Cardiac fibroblast (primary cell): Measurements from ENCODE around the gene MYH3.
A peak's percentile ranks its signal among the peaks of the same experiment; 100 is the strongest.
"Not testable (repeated sequence)": the region's sequence is repeated elsewhere in the genome, so short reads cannot be mapped to it uniquely, and the experiment has no call there.

Experiments used
- DNase-seq, 2 donors: peaks; one replicate each; pipeline versions ENCODE4 v3.0.0 to v3.0.0-alpha.2; 2010; ENCODE audit warnings: low read depth in 2 of 2
- H3K4me3 ChIP-seq, 2 donors: replicated peaks in 1 of 2; 1 replicate in 1 of 2; 2 replicates in 1 of 2; pipeline ENCODE4 v1.5.1; 2011; ENCODE audit warnings: low read depth in 2 of 2, low read length in 2 of 2, mild to moderate bottlenecking in 2 of 2, moderate library complexity in 1 of 2
- TF ChIP-seq, protein P1 (sequence below): IDR thresholded peaks from one replicate; pipeline ENCODE4 v1.5.1; 2011; ENCODE audit warnings: low read depth, mild to moderate bottlenecking, low read length, inconsistent platforms

The MYH3 gene

DNA sequence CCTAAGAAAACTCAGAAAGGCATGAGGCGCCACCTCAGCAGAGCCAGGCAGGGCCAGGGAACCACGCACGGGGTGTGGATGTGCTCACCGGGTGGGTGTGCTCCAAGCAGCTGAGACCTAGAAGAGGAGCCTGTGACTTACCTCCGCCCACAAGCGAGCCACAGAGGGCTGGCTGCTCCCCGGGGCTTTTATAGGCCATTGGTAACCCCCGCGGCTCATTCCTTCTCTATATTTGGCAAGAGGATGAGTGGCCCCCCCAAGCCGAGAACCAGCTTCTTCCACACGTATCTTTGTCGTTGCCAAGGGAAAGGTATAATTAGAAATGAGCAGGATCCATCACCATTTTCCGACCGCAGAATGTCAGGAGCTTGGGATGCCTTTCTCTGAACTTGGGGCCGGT is at the start of gene MYH3:
Gene MYH3 (minus strand): TSS at position 162 of the 400 bp plus-strand sequence. CDS start 2,245 bp downstream, outside the sequence.
- H3K4me3 ChIP-seq: no peak within 1 kb of the TSS
- DNase-seq: no peak
- TF ChIP-seq, protein P1, sequence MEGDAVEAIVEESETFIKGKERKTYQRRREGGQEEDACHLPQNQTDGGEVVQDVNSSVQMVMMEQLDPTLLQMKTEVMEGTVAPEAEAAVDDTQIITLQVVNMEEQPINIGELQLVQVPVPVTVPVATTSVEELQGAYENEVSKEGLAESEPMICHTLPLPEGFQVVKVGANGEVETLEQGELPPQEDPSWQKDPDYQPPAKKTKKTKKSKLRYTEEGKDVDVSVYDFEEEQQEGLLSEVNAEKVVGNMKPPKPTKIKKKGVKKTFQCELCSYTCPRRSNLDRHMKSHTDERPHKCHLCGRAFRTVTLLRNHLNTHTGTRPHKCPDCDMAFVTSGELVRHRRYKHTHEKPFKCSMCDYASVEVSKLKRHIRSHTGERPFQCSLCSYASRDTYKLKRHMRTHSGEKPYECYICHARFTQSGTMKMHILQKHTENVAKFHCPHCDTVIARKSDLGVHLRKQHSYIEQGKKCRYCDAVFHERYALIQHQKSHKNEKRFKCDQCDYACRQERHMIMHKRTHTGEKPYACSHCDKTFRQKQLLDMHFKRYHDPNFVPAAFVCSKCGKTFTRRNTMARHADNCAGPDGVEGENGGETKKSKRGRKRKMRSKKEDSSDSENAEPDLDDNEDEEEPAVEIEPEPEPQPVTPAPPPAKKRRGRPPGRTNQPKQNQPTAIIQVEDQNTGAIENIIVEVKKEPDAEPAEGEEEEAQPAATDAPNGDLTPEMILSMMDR: no peak

DNA sequence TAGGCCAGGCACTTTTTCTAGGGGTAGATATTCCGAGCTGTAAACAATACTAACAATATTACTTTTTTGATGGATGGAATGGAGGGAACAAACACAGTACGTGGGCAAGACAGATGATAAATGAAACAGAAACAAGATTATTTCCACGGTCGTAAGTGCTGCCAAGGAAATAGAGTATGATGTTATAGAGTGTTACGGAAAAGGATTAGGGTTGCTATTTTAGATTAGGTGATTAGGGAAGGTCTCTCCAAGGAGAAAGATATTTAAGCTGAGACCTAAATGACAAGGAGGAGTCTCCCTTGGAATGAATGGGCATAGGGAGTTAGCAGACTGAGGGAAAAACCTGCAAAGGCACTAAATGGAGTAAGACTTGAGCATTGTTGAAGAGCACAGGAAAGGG is 48.6 kb upstream of the MYH3 start:
- no peak overlapping the region for H3K4me3 ChIP-seq
- DNase-seq: no peak
- TF ChIP-seq, protein P1: no peak

DNA sequence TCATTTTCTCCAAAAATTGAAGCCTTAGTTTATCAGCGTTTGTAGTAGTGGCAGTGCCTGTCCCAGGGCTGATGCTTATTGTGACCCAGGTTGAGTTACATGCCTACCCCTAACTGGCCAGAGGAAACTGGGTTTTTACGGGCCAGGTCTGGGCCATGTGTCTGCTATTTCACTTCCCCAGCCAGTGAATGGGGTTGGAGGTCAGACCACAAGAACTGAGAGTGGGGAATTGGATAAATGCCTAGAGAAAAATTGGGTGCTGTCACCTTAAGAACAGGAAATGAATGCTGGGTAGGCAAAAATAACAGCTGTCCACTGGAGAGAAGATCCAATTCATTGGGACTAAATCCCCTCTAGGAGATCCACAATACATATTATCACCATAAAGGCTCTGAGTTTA is 45.5 kb upstream of the MYH3 start:
- no peak overlapping the region for H3K4me3 ChIP-seq
- peak; percentile 55 to 67 for DNase-seq
- TF ChIP-seq, protein P1: no peak

DNA sequence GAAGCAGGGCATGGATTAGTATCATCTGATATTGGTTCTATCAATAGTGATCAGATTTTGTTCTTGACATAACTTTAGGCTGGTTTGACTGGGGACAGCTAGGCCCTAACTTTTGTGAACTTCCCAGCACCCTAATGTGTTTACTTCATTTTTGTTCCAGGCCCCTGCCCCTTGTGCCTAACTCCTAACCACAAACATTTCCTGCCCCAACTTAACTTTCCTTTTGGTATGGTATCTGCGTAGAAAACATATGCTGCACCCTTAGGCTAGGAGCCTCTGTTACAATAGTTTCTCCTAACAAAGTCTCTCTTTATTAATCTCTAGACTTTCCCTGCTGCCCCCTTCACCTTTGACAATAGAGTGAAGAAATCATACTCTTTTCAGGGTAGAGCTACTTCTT is 42.7 kb upstream of the MYH3 start:
- H3K4me3 ChIP-seq: no peak overlapping the region
- DNase-seq: peak; percentile 20 to 70
- TF ChIP-seq, protein P1: no peak

DNA sequence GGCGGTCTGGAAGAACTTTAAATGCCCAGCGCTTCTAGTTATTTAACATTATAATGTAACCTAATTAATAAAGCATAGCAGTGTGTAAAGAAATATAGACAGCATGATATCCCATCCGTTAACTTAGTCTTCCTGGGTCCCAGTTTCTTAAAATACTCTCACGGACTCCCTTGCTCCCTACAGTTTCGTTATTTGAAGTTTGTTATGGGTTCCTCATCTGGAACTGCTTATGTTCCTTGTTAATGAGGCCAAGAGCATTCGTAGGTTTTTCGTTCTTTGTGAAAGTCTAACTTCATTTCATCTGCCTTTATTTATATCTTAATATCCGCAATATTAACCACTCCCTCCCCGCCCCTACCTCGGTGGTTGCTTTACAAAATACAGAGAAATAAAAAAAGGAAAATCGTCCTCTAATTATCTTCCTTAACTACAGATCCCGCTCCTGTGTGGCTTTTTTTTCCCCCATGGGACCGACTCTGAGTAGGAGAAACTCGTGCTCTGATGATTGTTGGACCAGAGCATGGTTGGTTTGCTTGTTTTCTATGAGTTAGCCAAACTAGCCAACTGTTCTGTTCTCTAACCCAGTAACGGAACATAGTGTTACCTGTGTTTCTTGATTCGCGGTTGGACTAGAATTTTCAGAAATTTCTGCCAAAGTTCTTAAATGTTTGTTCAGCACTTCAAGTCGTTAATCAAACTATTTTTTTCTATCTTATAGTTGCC is 41.1 kb upstream of the MYH3 start:
- TF ChIP-seq, protein P1: no peak
- DNase-seq: peak; percentile 44 to 59
- peak overlapping the region; percentile 97 to 98 for H3K4me3 ChIP-seq

- peak; percentile 93 to 94 for DNase-seq
- peak within 1 kb of the TSS; percentile 97 to 98 for H3K4me3 ChIP-seq
- TF ChIP-seq, protein P1: peak; percentile 43
Measured at GRCh38 chr17:10697092-10698081, 40.3 kb upstream of the MYH3 start, which contains the start of the genes ADPRM and SCO1. Gene ADPRM (plus strand): TSS chr17:10697594. CDS start chr17:10704927, 7,333 bp downstream. Gene SCO1 (minus strand): TSS chr17:10697533. CDS start chr17:10697507, 26 bp downstream.

GRCh38 chr17:10695875-10696407 is 38.8 kb upstream of the MYH3 start:
- not testable (repeated sequence) for DNase-seq
- peak overlapping the region in 1 of 2 donors; percentile 98 for H3K4me3 ChIP-seq
